Thyroid gland (tissue), 4 donors: ENCODE measurements around the gene KRT20. TPM values are rescaled to one million over a fixed set of nuclear protein-coding genes. Genes with fewer than 3 reads are reported as not detected.
A peak's percentile ranks its signal among the peaks of the same experiment; 100 is the strongest.

ENCODE experiments used
- DNase-seq, 2 donors: peaks; one replicate each; pipeline ENCODE4 v3.0.0-alpha.2; 2019
- H3K27ac ChIP-seq, 3 donors: fragments of 200-600 bp; sonication (generic); 1 replicate in 2 of 3; 2 replicates in 1 of 3; pipeline ENCODE4 v1.5.1; 2016 to 2019; ENCODE audit warnings: mild to moderate bottlenecking in 1 of 3, moderate library complexity in 1 of 3
- H3K27me3 ChIP-seq: fragments of 200-600 bp; sonication (generic); one replicate; pipeline ENCODE4 v1.5.1; 2019
- H3K36me3 ChIP-seq, 2 donors: fragments of 200-600 bp; sonication (generic); one replicate each; pipeline ENCODE4 v1.5.1; 2016 to 2019
- H3K4me1 ChIP-seq, 2 donors: fragments of 200-600 bp; sonication (generic); one replicate each; pipeline ENCODE4 v1.5.1; 2017 to 2019
- H3K4me3 ChIP-seq, 3 donors: fragments of 200-600 bp; sonication (generic); replicated peaks in 1 of 3; 1 replicate in 2 of 3; 2 replicates in 1 of 3; pipeline ENCODE4 v1.5.1; 2016; ENCODE audit warnings: mild to moderate bottlenecking in 1 of 3
- H3K9me3 ChIP-seq: fragments of 200-600 bp; sonication (generic); one replicate; pipeline ENCODE4 v1.5.1; 2017
- CTCF ChIP-seq, 6 experiments: fragments of 200-600 bp in 3 of 6; fragments of 450-650 bp in 3 of 6; sonication (generic) in 3 of 6; IDR thresholded peaks; one replicate each; pipeline ENCODE4 v1.5.1; 2016 to 2019; ENCODE audit warnings: antibody characterized with exemption in 6 of 6, mild to moderate bottlenecking in 2 of 6, inconsistent platforms in 1 of 6, moderate library complexity in 1 of 6
- POLR2A ChIP-seq, 2 donors: fragments of 450-650 bp; IDR thresholded peaks; one replicate each; pipeline ENCODE4 v1.6.1; 2017; ENCODE audit warnings: antibody characterized with exemption in 2 of 2, mild to moderate bottlenecking in 2 of 2, moderate library complexity in 1 of 2
- WGBS, 2 donors: methylation state at CpG; one replicate each; pipeline ENCODE4 v1.1.5; 2017; 5-methylcytosine and 5-hydroxymethylcytosine counted together
- intact Hi-C: fragments of 100-400 bp; cut with DNase I; formaldehyde crosslinking; loops from one replicate; pipeline ENCODE4 v1.15.1; 2023
- total RNA-seq, 4 donors: library from RNA; depleted of rRNA; stranded (reverse); fragments of >200 nt; gene quantifications; one replicate each; pipeline ENCODE4 v1.2.3, GENCODE V29; 2016

The KRT20 gene
- total RNA-seq, 4 donors from 2014 or later, result not detected

- H3K9me3 ChIP-seq, result no peaks in the 10 kb centered on the region
- intact Hi-C loops, result no loop called here
- H3K4me1 ChIP-seq, result no peaks in the 10 kb centered on the region
- no peaks in the 10 kb centered on the region for H3K27me3 ChIP-seq
- WGBS, 2 donors, result 74 to 83% methylated on average over 3 of the region's 3 CpGs
- H3K27ac ChIP-seq, result no peak overlapping the region
- no peak for TF ChIP-seq POLR2A (IDR thresholded peaks at IDR 0.05)
- H3K4me3 ChIP-seq, result no peak overlapping the region
- peaks cover 0 to 7% of the 10 kb centered on the region in 2 donors for H3K36me3 ChIP-seq
- DNase-seq, result no peak
Observed at GRCh38 chr17:40839194-40839593, 45.8 kb downstream of the KRT20 start.

GRCh38 chr17:40836020-40836419 lies 49.0 kb downstream of the KRT20 start:
- TF ChIP-seq CTCF (IDR thresholded peaks at IDR 0.05) (no peak), POLR2A (IDR thresholded peaks at IDR 0.05) (no peak)
- no peaks in the 10 kb centered on the region for H3K9me3 ChIP-seq
- no peaks in the 10 kb centered on the region for H3K27me3 ChIP-seq
- no peak overlapping the region for H3K27ac ChIP-seq
- H3K4me1 ChIP-seq, result no peaks in the 10 kb centered on the region
- H3K4me3 ChIP-seq, result no peak overlapping the region
- no peak for DNase-seq
- WGBS, 2 donors, result 97% methylated on average over 4 of the region's 4 CpGs
- intact Hi-C loops, result no loop called here
- peaks cover 0 to 7% of the 10 kb centered on the region in 2 donors for H3K36me3 ChIP-seq

GRCh38 chr17:40833882-40834281 lies 51.2 kb downstream of the KRT20 start:
- H3K4me3 ChIP-seq, result no peak overlapping the region
- TF ChIP-seq POLR2A (IDR thresholded peaks at IDR 0.05) (no peak), CTCF (IDR thresholded peaks at IDR 0.05) (no peak)
- DNase-seq, result no peak
- H3K27me3 ChIP-seq, result no peaks in the 10 kb centered on the region
- H3K4me1 ChIP-seq, result no peaks in the 10 kb centered on the region
- intact Hi-C loops, result no loop called here
- H3K36me3 ChIP-seq, result peaks cover 0 to 7% of the 10 kb centered on the region in 2 donors
- no peak overlapping the region for H3K27ac ChIP-seq
- no peaks in the 10 kb centered on the region for H3K9me3 ChIP-seq

GRCh38 chr17:40832840-40833239 lies 52.2 kb downstream of the KRT20 start:
- H3K4me1 ChIP-seq, result peaks cover 8% of the 10 kb centered on the region in 2 donors
- WGBS, 2 donors, result 71 to 73% methylated on average over 3 of the region's 3 CpGs
- intact Hi-C loops, result no loop called here
- H3K27me3 ChIP-seq, result no peaks in the 10 kb centered on the region
- peak overlapping the region in 1 of 3 donors; percentile 13 for H3K27ac ChIP-seq
- no peak for DNase-seq
- no peaks in the 10 kb centered on the region for H3K9me3 ChIP-seq
- H3K4me3 ChIP-seq, result no peak overlapping the region
- TF ChIP-seq CTCF (IDR thresholded peaks at IDR 0.05), result no peak
- TF ChIP-seq POLR2A (IDR thresholded peaks at IDR 0.05), result no peak
- H3K36me3 ChIP-seq, result peaks cover 0 to 7% of the 10 kb centered on the region in 2 donors

GRCh38 chr17:40830085-40830776 lies 54.8 kb downstream of the KRT20 start:
- 90 to 94% methylated on average over 2 of the region's 2 CpGs for WGBS, 2 donors
- DNase-seq, result no peak
- H3K36me3 ChIP-seq, result peaks cover 0 to 7% of the 10 kb centered on the region in 2 donors
- H3K4me1 ChIP-seq, result peaks cover 11% of the 10 kb centered on the region in 2 donors
- TF ChIP-seq POLR2A (IDR thresholded peaks at IDR 0.05) (no peak), CTCF (IDR thresholded peaks at IDR 0.05) (no peak)
- intact Hi-C loops, result no loop called here
- H3K27me3 ChIP-seq, result no peaks in the 10 kb centered on the region
- H3K27ac ChIP-seq, result no peak overlapping the region
- no peak overlapping the region for H3K4me3 ChIP-seq
- H3K9me3 ChIP-seq, result no peaks in the 10 kb centered on the region
